GM12873 (cell line): Measurements from ENCODE around the gene ACD.
A peak's percentile ranks its signal among the peaks of the same experiment; 100 is the strongest.

Experiments
- TF ChIP-seq, protein P1 (sequence below): IDR thresholded peaks from 2 replicates; pipeline ENCODE4 v1.5.1; 2012; ENCODE audit warnings: low read depth, mild to moderate bottlenecking, moderate library complexity, low read length, control low read depth; ENCODE audit not compliant: insufficient read depth; ENCODE audit errors: missing control alignments

Gene ACD

DNA sequence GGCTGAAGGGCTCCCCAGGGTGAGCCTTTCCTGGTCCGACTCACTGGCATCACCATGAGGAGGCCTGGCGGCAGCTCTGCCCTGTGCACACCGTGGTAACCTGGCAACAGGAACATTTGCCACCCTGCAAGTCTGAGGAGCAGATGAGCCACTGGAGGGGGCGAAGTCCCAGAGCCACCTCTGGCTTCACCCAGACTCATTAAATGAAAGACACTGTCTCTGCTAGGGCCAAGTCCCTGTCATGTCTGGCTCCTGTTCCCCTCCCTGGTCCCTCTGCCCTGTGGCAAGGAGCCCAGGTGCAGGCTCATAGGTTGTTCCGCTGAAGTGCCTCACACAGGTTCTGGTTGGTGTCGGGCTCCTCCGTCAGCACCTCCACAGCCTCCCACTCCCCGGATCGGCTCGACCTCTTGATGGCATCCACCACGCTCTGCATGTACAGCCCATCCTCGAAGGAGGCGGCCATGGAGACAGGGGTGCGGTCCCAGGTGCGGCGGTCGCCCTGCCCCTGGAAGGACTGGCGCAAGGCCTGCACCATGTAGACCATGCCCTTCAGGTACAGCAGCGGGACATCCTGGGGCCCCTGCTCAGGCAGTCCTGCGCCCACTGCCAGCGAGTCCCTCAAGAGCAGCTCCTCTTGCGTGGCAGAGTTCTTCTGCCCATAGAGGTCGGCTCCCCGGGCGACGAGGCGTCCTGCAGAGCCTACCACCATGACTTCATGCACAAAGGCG lies 15.0 kb upstream of the ACD start:
- TF ChIP-seq, protein P1, sequence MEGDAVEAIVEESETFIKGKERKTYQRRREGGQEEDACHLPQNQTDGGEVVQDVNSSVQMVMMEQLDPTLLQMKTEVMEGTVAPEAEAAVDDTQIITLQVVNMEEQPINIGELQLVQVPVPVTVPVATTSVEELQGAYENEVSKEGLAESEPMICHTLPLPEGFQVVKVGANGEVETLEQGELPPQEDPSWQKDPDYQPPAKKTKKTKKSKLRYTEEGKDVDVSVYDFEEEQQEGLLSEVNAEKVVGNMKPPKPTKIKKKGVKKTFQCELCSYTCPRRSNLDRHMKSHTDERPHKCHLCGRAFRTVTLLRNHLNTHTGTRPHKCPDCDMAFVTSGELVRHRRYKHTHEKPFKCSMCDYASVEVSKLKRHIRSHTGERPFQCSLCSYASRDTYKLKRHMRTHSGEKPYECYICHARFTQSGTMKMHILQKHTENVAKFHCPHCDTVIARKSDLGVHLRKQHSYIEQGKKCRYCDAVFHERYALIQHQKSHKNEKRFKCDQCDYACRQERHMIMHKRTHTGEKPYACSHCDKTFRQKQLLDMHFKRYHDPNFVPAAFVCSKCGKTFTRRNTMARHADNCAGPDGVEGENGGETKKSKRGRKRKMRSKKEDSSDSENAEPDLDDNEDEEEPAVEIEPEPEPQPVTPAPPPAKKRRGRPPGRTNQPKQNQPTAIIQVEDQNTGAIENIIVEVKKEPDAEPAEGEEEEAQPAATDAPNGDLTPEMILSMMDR, result no peak

DNA sequence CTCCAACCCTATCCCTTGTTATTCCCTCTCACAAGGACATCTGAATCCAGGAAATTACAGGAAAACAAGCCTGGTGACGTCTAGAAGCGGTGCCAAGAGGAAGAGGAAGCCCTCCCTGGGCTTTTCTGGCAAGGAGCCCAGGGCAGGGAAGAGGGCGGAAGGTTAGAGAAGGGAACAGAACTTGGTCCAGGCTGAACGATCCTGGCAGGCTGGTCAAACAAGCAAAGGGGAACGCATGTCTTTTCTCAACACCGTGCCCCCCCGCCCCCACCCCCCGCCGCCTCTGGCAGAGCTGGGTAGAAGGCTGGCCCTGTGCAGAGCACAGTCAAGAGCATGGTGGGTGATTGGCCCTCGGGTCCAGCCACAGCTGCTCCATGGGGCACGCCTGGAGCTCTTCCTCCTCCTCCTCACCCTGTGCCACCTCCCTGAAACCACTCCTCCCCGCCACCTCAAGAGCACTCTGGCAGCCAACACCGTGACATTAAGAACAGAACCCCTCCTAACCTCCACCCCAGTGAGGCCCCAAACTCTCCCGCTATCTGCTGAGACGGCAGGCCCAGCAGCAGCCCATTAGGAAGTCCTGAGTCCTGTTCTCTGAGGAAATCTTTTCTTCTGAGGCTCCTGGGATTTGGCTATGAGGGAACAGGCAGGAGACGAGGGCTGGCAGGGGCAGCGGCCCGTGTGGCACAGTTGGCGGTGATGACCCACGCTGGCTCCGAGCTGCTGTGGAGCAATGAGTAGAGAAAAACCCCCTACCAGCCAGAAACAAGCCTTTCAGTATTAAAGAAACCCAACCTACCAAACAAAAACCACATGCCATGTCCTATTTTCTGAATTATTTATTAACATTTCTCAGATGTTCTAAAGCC lies 13.9 kb upstream of the ACD start:
- TF ChIP-seq, protein P1, result no peak

DNA sequence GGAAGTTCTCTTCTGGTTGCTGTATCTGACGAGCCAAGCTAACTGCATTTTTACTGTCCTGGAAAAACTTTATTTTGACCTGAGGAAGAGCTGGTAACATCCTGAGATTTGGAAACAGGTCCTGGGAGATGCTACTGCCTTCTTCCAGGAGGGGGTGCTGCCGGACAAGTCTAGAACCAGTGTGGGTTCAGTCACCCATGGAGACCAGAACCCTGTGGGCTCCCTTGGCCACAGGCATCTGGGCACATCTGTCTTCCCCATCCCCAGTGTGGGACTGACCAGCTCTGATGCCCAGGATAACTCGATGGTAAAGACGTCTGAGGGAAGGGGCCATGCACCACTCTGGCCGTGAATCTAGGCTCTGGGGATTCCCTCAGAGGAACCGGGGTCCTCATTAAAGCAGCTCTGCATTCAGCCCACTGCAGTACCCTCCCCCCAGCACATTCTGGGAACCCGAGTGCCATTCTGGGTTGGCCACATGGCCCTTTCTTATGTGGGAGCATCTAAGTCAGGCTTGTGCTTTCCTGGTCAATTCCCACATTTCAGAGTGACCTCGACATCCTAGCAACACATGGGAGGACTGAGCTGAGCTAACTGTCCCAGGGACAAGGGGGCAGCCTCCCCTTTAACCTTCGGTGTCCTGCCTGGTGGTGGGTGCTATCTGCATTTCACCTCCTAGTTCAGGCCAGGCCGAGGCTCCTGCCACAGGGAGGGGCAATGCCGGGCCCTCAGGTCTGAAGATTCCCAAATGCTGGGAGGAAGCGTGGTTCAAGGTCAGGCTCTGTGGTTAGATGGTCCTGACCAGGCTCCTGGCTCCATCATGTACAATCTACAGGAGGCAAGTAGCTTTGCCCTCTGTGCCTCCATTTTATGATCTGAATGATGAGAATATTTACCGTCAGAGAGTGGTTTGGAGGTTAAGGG lies 12.9 kb upstream of the ACD start:
- TF ChIP-seq, protein P1, result peak; percentile 93

DNA sequence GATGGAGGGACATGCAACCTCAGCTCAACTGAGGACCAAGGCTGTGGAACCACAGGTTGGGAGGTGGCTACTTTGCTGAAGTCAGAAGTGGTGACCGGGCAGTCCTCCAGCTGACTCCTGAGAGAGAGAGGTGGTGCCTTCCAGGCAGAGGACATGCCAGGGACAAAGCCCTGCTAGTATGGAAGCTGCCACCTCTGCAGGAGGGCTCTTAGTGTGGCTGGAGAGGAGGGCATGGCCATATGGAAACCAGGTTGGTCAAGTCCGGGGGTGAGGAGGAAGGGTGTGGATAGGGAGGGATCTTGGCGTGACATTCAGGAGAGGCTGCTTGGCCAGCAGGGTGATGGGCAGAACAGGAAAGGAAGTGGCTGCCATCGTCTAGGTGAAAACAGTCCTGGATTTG lies 12.2 kb upstream of the ACD start:
- TF ChIP-seq, protein P1, result no peak

DNA sequence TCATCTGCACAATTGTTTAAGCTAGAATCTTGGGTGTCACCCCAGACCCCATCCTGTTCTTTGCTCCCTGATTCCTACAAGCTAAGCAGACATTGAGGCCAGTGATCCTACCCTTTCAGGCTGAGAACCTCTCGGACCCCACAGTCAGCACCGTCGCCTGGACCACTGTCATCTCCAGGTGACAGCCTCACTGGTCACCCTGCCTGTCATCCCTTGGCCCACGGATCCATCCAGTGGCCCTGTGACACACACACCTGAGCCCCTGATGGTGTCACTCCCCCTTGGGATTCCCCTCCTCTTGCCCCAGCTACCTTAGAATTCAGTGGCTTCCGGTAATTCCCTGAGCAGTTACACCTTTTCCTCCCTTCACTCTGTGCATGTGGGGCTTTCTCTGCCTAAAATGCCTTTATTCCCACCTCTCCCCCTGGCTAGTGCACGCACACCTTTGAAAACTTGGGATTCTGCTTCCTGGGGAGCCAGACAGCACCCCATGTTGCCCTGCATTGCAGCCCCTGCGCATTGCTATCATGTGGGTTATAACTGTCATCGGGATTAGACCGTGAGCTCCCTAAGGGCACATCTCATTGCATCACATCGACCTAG lies 9.5 kb upstream of the ACD start:
- TF ChIP-seq, protein P1, result no peak

DNA sequence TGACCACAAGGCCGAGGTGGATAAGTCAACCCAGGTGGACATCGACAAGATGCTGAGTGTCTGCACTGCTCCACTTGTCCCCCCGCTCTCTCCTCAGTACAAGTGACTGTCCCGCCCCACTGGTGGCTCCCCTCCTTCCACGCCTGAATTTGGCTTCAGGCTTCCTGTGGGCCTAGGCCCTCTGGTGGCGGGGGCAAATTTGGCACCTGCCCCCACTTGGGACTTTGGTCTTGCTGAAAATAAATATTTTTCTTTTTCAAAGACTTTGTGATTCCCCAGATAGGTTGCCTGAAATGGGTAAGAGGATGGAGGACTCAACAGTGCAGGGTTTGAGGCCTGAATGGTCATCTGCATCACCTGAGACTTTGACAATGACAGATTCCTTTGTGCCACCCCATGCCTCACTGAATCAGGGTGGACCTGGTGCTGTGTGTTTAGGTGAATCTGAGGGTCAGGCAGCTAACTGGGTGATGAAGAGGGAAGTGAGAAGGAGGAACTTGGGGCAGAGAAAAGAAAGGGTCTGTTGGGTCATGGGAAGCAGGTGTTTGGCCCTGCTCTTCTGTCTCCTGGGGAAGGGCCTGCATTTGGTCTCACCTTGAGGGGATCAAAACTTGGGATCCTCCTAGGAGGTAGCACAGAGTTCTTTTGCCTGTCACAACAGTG lies 8.6 kb upstream of the ACD start:
- TF ChIP-seq, protein P1, result peak; percentile 51
